ENCODE data around the gene KBTBD3. TPM values are rescaled to one million over a fixed set of nuclear protein-coding genes. Genes with fewer than 3 reads are reported as not detected.
A peak's percentile ranks its signal among the peaks of the same experiment; 100 is the strongest.

KBTBD3 gene
- total RNA-seq, 1 experiment from 2014 or later: 8.8 TPM

DNA sequence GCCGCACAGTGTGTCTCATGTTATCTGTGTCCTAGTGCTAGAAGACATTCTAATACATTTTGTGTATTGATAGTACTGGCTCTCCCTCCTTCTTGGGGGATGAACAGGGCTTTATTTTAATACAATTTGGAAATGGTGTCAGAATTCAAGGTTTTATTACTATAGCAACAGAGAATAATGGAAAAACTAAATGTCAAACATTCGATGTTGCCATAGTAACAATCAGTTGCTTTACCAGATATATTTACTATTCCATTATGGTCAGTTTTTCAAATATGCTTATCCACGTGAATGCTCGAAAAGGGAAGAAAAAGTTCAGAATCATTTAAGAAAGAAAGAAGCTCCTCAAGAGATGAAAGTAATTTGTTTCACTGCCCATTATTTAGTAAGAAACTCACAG lies 46.5 kb downstream of the KBTBD3 start:
- no peak for TF ChIP-seq EZH2 (IDR thresholded peaks at IDR 0.05; ENCODE audit: low read depth)
- no peak for TF ChIP-seq CTCF (conservative IDR thresholded peaks at IDR 0.05)
- peaks cover 14% of the 10 kb centered on the region for H3K4me1 ChIP-seq (replicated peaks; ENCODE audit: insufficient read depth)
- no peak for DNase-seq
- H3K36me3 ChIP-seq (ENCODE audit: low read depth): no peaks in the 10 kb centered on the region
- peaks cover 4% of the 10 kb centered on the region; the same call in 1 of the 2 replicates for H3K9me3 ChIP-seq (ENCODE audit: insufficient read depth, low read depth)
- BruUV-seq (replicated peaks): no TSS peak
- no peaks in the 10 kb centered on the region for H4K20me1 ChIP-seq (ENCODE audit: insufficient read depth)
- POLR2A ChIA-PET (ENCODE audit: unreplicated experiment): no interaction called here
- H3K9me2 ChIP-seq (ENCODE audit: insufficient read depth): no peaks in the 10 kb centered on the region
- peak overlapping the region; percentile 55; the same call in 1 of the 2 replicates for H3K27ac ChIP-seq
- H3K27me3 ChIP-seq (ENCODE audit: insufficient read depth, low read depth): no peaks in the 10 kb centered on the region
- H3K4me3 ChIP-seq: no peak overlapping the region
- intact Hi-C loops (cut with micrococcal nuclease; ENCODE audit: unreplicated experiment): no loop called here
- H2AFZ ChIP-seq: peak overlapping the region; percentile 56; the same call in 1 of the 2 replicates
- H3K79me2 ChIP-seq (ENCODE audit: low read depth): no peaks in the 10 kb centered on the region
- peaks cover 10% of the 10 kb centered on the region; the same call in 1 of the 2 replicates for H3F3A ChIP-seq (ENCODE audit: insufficient read depth, low read depth)
- H3K4me2 ChIP-seq: no peak overlapping the region
- CTCF ChIA-PET: no interaction called here

- H2AFZ ChIP-seq: peak overlapping the region; percentile 95
- 0 out of 2 replicates have a peak, but pooled peaks cover 12% of the 10 kb centered on the region for H3K36me3 ChIP-seq (ENCODE audit: low read depth)
- no peaks in the 10 kb centered on the region for H3K9me2 ChIP-seq (ENCODE audit: insufficient read depth)
- no peaks in the 10 kb centered on the region for H3K27me3 ChIP-seq (ENCODE audit: insufficient read depth, low read depth)
- TF ChIP-seq CTCF (conservative IDR thresholded peaks at IDR 0.05) (no peak), EZH2 (IDR thresholded peaks at IDR 0.05; ENCODE audit: low read depth) (no peak)
- H3K9me3 ChIP-seq (ENCODE audit: insufficient read depth, low read depth): no peaks in the 10 kb centered on the region; the same call in 1 of the 2 replicates
- ChIA-PET POLR2A (ENCODE audit: unreplicated experiment) (interaction anchor here (0.8 kb wide), 1 partner anchor 1518 kb away, joined by 9 read pairs; no protein-coding TSS in a partner anchor), CTCF (no interaction called here)
- BruUV-seq (replicated peaks): TSS peak; percentile 70
- no peaks in the 10 kb centered on the region for H3F3A ChIP-seq (ENCODE audit: insufficient read depth, low read depth)
- H3K4me1 ChIP-seq (replicated peaks; ENCODE audit: insufficient read depth): peaks cover 30% of the 10 kb centered on the region
- H4K20me1 ChIP-seq (ENCODE audit: insufficient read depth): no peaks in the 10 kb centered on the region
- intact Hi-C loops (cut with micrococcal nuclease; ENCODE audit: unreplicated experiment): loop anchor here (2.0 kb wide), 1 partner anchor 54 kb away; the partner anchor contains the start of genes AASDHPPT and KBTBD3
- peak overlapping the region; percentile 86 for H3K4me3 ChIP-seq
- peaks cover 39% of the 10 kb centered on the region for H3K79me2 ChIP-seq (ENCODE audit: low read depth)
- H3K4me2 ChIP-seq: peak overlapping the region; percentile 69
- peak overlapping the region; percentile 36; the same call in 1 of the 2 replicates for H3K27ac ChIP-seq
- DNase-seq: no peak
Observed at GRCh38 chr11:106022795-106023275, 54.3 kb downstream of the KBTBD3 start.

GRCh38 chr11:106021967-106022794 lies 55.0 kb downstream of the KBTBD3 start, which contains the start of gene MSANTD4:
Gene MSANTD4 (minus strand): TSS chr11:106022240. CDS start chr11:106010917, 11,323 bp downstream.
- TF ChIP-seq CTCF (conservative IDR thresholded peaks at IDR 0.05) (no peak), EZH2 (IDR thresholded peaks at IDR 0.05; ENCODE audit: low read depth) (no peak)
- Histone ChIP-seq H3K9me2 (ENCODE audit: insufficient read depth) (no peaks in the 10 kb centered on the region), H3K9me3 (ENCODE audit: insufficient read depth, low read depth) (no peaks in the 10 kb centered on the region; the same call in 1 of the 2 replicates), H2AFZ (peak within 1 kb of the TSS; percentile 95), H3K4me2 (peak within 1 kb of the TSS; percentile 77), H3K27ac (peak within 1 kb of the TSS; percentile 36; the same call in 1 of the 2 replicates), H3K27me3 (ENCODE audit: insufficient read depth, low read depth) (no peaks in the 10 kb centered on the region), H3K36me3 (ENCODE audit: low read depth) (0 out of 2 replicates have a peak, but pooled peaks cover 12% of the 10 kb centered on the region), H3F3A (ENCODE audit: insufficient read depth, low read depth) (no peaks in the 10 kb centered on the region), H3K4me3 (peak within 1 kb of the TSS; percentile 86), H4K20me1 (ENCODE audit: insufficient read depth) (no peaks in the 10 kb centered on the region), H3K4me1 (replicated peaks; ENCODE audit: insufficient read depth) (peaks cover 30% of the 10 kb centered on the region), H3K79me2 (ENCODE audit: low read depth) (peaks cover 44% of the 10 kb centered on the region)
- ChIA-PET CTCF (no interaction called here), POLR2A (ENCODE audit: unreplicated experiment) (interaction anchor here (0.8 kb wide), 1 partner anchor 1519 kb away, joined by 9 read pairs; no protein-coding TSS in a partner anchor)
- intact Hi-C loops (cut with micrococcal nuclease; ENCODE audit: unreplicated experiment): loop anchor here (2.0 kb wide), 1 partner anchor 55 kb away; the partner anchor contains the start of genes AASDHPPT and KBTBD3
- BruUV-seq (replicated peaks): no TSS peak
- peak; percentile 97 to 100 for DNase-seq

Data from PC-9 (cell line).